Gastroesophageal sphincter (tissue), 3 donors: Measurements from ENCODE around the gene ITGA3.

Experiments used
- POLR2A ChIP-seq, 2 donors: fragments of 450-650 bp; IDR thresholded peaks; one replicate each; pipeline ENCODE4 v1.6.1; 2017; ENCODE audit warnings: antibody characterized with exemption in 2 of 2, mild to moderate bottlenecking in 2 of 2, moderate library complexity in 1 of 2
- TF ChIP-seq, protein P1 (sequence below), 4 experiments: fragments of 200-600 bp in 2 of 4; fragments of 450-650 bp in 2 of 4; sonication (generic) in 1 of 4; IDR thresholded peaks; one replicate each; pipeline ENCODE4 v1.5.1; 2017 to 2019; ENCODE audit warnings: antibody characterized with exemption in 4 of 4, mild to moderate bottlenecking in 2 of 4, moderate library complexity in 2 of 4

DNA sequence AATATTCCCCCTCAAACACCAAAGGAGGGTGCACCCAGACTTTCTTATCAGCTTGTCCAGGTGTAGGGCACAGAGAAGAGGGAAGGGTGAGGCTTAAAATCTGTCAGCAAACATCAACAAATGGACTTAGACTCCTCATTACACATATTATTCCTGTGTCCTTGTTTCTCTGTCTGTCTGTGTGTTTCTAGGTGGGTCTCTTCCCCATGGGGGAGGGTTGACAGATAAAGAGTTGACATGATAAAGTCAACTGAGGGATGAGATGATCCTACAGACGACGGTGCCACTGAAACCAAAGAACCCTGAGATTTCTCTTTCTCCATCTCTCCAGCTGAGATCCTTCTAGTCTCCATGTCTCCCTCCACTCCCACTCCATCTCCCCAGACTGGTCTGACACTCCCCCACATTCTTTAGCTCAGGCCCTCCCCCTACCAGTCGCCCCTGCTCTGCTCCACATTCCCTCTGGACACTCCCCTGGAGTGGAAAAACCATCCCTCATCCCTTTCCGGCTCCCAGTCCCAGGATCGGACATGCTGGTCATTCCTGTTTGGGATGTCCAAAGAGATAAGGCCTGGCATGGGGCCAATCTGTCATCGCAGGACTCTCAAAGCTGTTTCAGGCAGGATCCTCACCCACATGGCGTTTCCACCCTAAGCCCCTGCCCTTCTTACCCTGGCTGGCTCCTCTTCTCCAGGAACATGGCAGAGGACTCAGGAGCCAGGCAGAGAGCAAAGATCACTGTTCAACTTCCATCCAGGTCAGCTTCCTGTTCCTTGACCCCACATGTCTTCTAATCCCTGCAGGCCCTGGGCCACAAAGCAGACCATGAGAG is 2.9 kb upstream of the ITGA3 start:
- TF ChIP-seq, protein P1, sequence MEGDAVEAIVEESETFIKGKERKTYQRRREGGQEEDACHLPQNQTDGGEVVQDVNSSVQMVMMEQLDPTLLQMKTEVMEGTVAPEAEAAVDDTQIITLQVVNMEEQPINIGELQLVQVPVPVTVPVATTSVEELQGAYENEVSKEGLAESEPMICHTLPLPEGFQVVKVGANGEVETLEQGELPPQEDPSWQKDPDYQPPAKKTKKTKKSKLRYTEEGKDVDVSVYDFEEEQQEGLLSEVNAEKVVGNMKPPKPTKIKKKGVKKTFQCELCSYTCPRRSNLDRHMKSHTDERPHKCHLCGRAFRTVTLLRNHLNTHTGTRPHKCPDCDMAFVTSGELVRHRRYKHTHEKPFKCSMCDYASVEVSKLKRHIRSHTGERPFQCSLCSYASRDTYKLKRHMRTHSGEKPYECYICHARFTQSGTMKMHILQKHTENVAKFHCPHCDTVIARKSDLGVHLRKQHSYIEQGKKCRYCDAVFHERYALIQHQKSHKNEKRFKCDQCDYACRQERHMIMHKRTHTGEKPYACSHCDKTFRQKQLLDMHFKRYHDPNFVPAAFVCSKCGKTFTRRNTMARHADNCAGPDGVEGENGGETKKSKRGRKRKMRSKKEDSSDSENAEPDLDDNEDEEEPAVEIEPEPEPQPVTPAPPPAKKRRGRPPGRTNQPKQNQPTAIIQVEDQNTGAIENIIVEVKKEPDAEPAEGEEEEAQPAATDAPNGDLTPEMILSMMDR (IDR thresholded peaks at IDR 0.05), result no peak
- no peak for TF ChIP-seq POLR2A (IDR thresholded peaks at IDR 0.05)
